Sigmoid colon (tissue), 4 donors: ENCODE measurements around the gene SEMA6C.

Source experiments
- CTCF ChIP-seq, 4 experiments: fragments of 450-650 bp in 3 of 4; fragments of 200-600 bp in 1 of 4; IDR thresholded peaks; one replicate each; pipeline ENCODE4 v1.5.1; 2016 to 2019; ENCODE audit warnings: antibody characterized with exemption in 4 of 4, mild to moderate bottlenecking in 3 of 4, moderate library complexity in 2 of 4
- EP300 ChIP-seq, 4 donors: sonication (generic); formaldehyde crosslinking; IDR thresholded peaks; one replicate each; pipeline ENCODE4 v1.6.1; 2017; ENCODE audit warnings: antibody characterized with exemption in 4 of 4

DNA sequence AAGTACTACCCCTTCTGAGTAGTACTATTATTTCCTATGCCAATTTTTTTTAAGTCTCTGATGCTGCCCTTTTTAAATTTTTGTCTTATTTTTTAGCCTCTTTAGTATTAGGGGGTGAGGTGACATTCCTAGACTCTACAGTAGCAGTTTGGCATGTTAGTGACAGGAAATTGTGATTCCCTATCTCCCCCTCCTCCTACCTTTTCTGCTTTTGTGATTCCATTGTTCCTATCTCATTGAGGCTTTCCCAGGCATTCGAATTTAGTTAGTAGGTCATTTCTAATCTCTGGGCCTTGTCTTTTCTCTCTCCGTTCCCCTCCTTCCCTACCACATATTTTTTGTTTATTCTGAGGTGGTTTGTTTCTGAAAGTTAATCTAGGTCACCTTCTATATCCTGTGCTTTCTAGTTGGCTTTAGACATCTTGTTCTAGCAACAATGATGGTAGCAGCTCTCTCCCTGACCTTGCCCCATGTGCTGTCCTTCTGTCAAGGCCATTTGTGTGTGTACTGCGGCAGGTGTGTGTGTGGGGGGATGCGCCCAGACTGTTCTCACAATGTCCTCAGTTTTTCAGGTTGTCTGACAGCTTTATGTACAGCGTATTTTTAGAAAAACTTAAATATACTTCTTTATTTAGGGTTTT lies 21.5 kb downstream of the SEMA6C start:
- no peak for TF ChIP-seq EP300 (IDR thresholded peaks at IDR 0.05)
- TF ChIP-seq CTCF (IDR thresholded peaks at IDR 0.05): no peak
